HepG2 (cell line): ENCODE measurements around the gene PTPN20. TPM values are rescaled to one million over a fixed set of nuclear protein-coding genes. Genes with fewer than 3 reads are reported as not detected.

Experiments used
- ATAC-seq: fragments of 200-7000 bp; cut with Tn5 transposase; 3 replicates; pipeline ENCODE4 v1.9.1; 2020; ENCODE audit warnings: mild to moderate bottlenecking, moderate library complexity
- BruUV-seq: library from RNA; stranded (reverse); fragments of 400-500 nt; replicated peaks from 2 replicates; lab custom pipeline; 2021; lab: Mats Ljungman, UMichigan
- CTCF ChIA-PET: fragments of 300-600 bp; formaldehyde crosslinking; extraction: SDS; loops from one replicate; lab custom pipeline; 2021; ENCODE audit warnings: low total read pairs, inconsistent platforms, low intra/inter-chr PET ratio; lab: Yijun Ruan, JAX
- POLR2A ChIA-PET: fragments of 350-600 bp; sonication (Branson Sonifier 250); formaldehyde crosslinking; loops from one replicate; lab custom pipeline; 2020; ENCODE audit warnings: antibody characterized with exemption, inconsistent platforms; lab: Yijun Ruan, JAX
- DNase-seq: peaks from one replicate; pipeline ENCODE4 v3.0.0-alpha.2; 2015; ENCODE audit warnings: low spot score
- FAIRE-seq: peaks from 3 replicates; lab custom pipeline; 2011; peaks lifted over from hg19 to GRCh38; lab: Jason Lieb, UNC
- H2AFZ ChIP-seq: one replicate; pipeline ENCODE4 v1.6.1; 2011; ENCODE audit warnings: low read length, inconsistent platforms
- H3K27ac ChIP-seq: fragments of 300-600 bp; 3 replicates; pipeline ENCODE4 v1.8.0; 2011; ENCODE audit warnings: mixed run types, mild to moderate bottlenecking, mixed read lengths, low read length, inconsistent platforms; ENCODE audit not compliant: insufficient read depth; ENCODE audit errors: extremely low read length
- H3K27me3 ChIP-seq, 2 experiments: fragments of 200-600 bp in 1 of 2; 2 replicates in 1 of 2; 3 replicates in 1 of 2; pipeline versions ENCODE4 v1.6.0 to v1.8.0; 2011; ENCODE audit warnings: low read length in 2 of 2, mild to moderate bottlenecking in 2 of 2, moderate library complexity in 2 of 2, inconsistent platforms in 1 of 2; ENCODE audit not compliant: insufficient read depth in 2 of 2, control insufficient read depth in 1 of 2
- H3K36me3 ChIP-seq, 2 experiments: fragments of 200-600 bp in 1 of 2; replicated peaks in 1 of 2; 2 replicates in 1 of 2; 3 replicates in 1 of 2; pipeline versions ENCODE4 v1.5.1 to v1.8.0; 2011; ENCODE audit warnings: low read length in 2 of 2, inconsistent platforms in 1 of 2; ENCODE audit not compliant: insufficient read depth in 2 of 2, control insufficient read depth in 1 of 2
- H3K4me1 ChIP-seq: 2 replicates; pipeline ENCODE4 v1.5.1; 2012; ENCODE audit warnings: low read length, inconsistent platforms; ENCODE audit not compliant: insufficient read depth
- H3K4me2 ChIP-seq: 2 replicates; pipeline ENCODE4 v1.6.0; 2011; ENCODE audit warnings: low read depth, low read length, inconsistent platforms
- H3K4me3 ChIP-seq, 3 experiments: fragments of 200-600 bp in 1 of 3; sonication (generic), shearing (Covaris generic) in 1 of 3; replicated peaks in 1 of 3; 2 replicates each; pipeline ENCODE4 v1.5.1; 2011 to 2016; ENCODE audit warnings: low read length in 3 of 3, inconsistent platforms in 2 of 3, low read depth in 2 of 3, mild to moderate bottlenecking in 2 of 3, control low read depth in 1 of 3, mixed read lengths in 1 of 3; ENCODE audit not compliant: insufficient read depth in 1 of 3
- H3K79me2 ChIP-seq: one replicate; pipeline ENCODE4 v1.6.1; 2011; ENCODE audit warnings: low read length, inconsistent platforms; ENCODE audit not compliant: insufficient read depth
- H3K9ac ChIP-seq: 2 replicates; pipeline ENCODE4 v1.6.0; 2011; ENCODE audit warnings: mild to moderate bottlenecking, low read depth, low read length, inconsistent platforms; ENCODE audit not compliant: insufficient read depth
- H3K9me3 ChIP-seq: 2 replicates; pipeline ENCODE4 v1.5.1; 2012; ENCODE audit warnings: mild to moderate bottlenecking, low read length
- H4K20me1 ChIP-seq: 2 replicates; pipeline ENCODE4 v1.6.0; 2011; ENCODE audit warnings: inconsistent platforms, mild to moderate bottlenecking, low read length, moderate library complexity; ENCODE audit not compliant: insufficient read depth
- FIP1L1 ChIP-seq: fragments of 200-400 bp; formaldehyde crosslinking; IDR thresholded peaks from 2 replicates; pipeline ENCODE4 v1.6.1; 2018; ENCODE audit warnings: low read depth, mild to moderate bottlenecking, low read length, moderate library complexity, borderline replicate concordance; ENCODE audit not compliant: insufficient read depth
- KAT8 ChIP-seq: IDR thresholded peaks from 2 replicates; pipeline ENCODE4 v1.6.1; 2016; ENCODE audit warnings: missing genetic modification reagents, missing compliant biosample characterization
- MEF2D ChIP-seq: sonication (generic); formaldehyde crosslinking; IDR thresholded peaks from 2 replicates; pipeline ENCODE4 v1.5.1; 2020; ENCODE audit warnings: mild to moderate bottlenecking, missing genetic modification reagents
- NFYC ChIP-seq: IDR thresholded peaks from 2 replicates; pipeline ENCODE4 v1.6.1; 2016; ENCODE audit warnings: missing genetic modification reagents, missing compliant biosample characterization
- RORA ChIP-seq: sonication (generic); formaldehyde crosslinking; IDR thresholded peaks from 2 replicates; pipeline ENCODE4 v1.5.0; 2020; ENCODE audit warnings: mild to moderate bottlenecking, missing genetic modification reagents, moderate library complexity
- SNAPC2 ChIP-seq: sonication (generic); formaldehyde crosslinking; IDR thresholded peaks from 2 replicates; pipeline ENCODE4 v1.8.1; 2022; ENCODE audit warnings: mild to moderate bottlenecking, missing genetic modification reagents
- ZNF629 ChIP-seq: sonication (generic); formaldehyde crosslinking; conservative IDR thresholded peaks from 2 replicates; pipeline ENCODE4 v1.5.0; 2020; ENCODE audit warnings: missing genetic modification reagents
- ZSCAN20 ChIP-seq: sonication (generic); formaldehyde crosslinking; IDR thresholded peaks from 2 replicates; pipeline ENCODE4 v1.4.0; 2020; ENCODE audit warnings: missing genetic modification reagents, mild to moderate bottlenecking, borderline replicate concordance
- WGBS: methylation state at CpG from one replicate; pipeline ENCODE4 v1.1.6; 2017; ENCODE audit warnings: low lambda C conversion rate; 5-methylcytosine and 5-hydroxymethylcytosine counted together
- in situ Hi-C: cut with HindIII; loops from 2 replicates; pipeline ENCODE4 v1.10.0; 2017; ENCODE audit warnings: low pct_unique_long_range_greater_than_20kb; ENCODE audit not compliant: extremely low pct_ligation_motif_present
- intact Hi-C: fragments of 100-400 bp; cut with micrococcal nuclease; formaldehyde crosslinking; loops from one replicate; pipeline ENCODE4 v1.10.0; 2022; ENCODE audit not compliant: unreplicated experiment
- polyA plus RNA-seq, 8 experiments: library from polyadenylated mRNA; depleted of rRNA in 3 of 8; stranded (reverse) in 7 of 8; unstranded in 1 of 8; fragments of >200 nt; fragmentation: Illumina TruSeq in 4 of 8; extraction: Trizol in 4 of 8; gene quantifications; 2 replicates each; pipeline versions ENCODE4 v1.2.1 to v1.2.3, GENCODE V29; 2011 to 2016; ENCODE audit warnings: low read depth in 4 of 8, missing spikeins in 1 of 8, mixed read lengths in 1 of 8; ENCODE audit not compliant: insufficient read depth in 1 of 8
- total RNA-seq, 5 experiments: library from RNA; depleted of rRNA; stranded (reverse); fragments of >200 nt; fragmentation: Illumina TruSeq; extraction: Trizol; gene quantifications; 2 replicates each; pipeline ENCODE4 v1.2.3, GENCODE V29; 2016; ENCODE audit warnings: low read depth in 1 of 5
- TF ChIP-seq, protein P1 (sequence below): IDR thresholded peaks from 2 replicates; pipeline ENCODE4 v1.6.1; 2016; ENCODE audit warnings: low read depth, missing genetic modification reagents, missing compliant biosample characterization

Gene PTPN20
- total and polyA plus RNA-seq, 2 of the 13 experiments (the other 11 are each of a cell fraction or from before 2014, with no cell fraction given), result not detected

- TF ChIP-seq SNAPC2 (no peak), ZSCAN20 (CRISPR knock-in tag) (no peak)
These were observed 88.0 kb downstream of the PTPN20 start (continued) for GRCh38 chr10:46999217-46999616.

- Histone ChIP-seq H3K9ac (no peak overlapping the region), H2AFZ (no peak overlapping the region), H4K20me1 (no peaks in the 10 kb centered on the region), H3K79me2 (no peaks in the 10 kb centered on the region), H3K36me3 (no peaks in the 10 kb centered on the region), H3K27me3 (no peaks in the 10 kb centered on the region), H3K27ac (no peak overlapping the region), H3K4me3 (no peak overlapping the region), H3K4me2 (no peak overlapping the region), H3K9me3 (no peaks in the 10 kb centered on the region), H3K4me1 (no peaks in the 10 kb centered on the region)
- CTCF ChIA-PET, result no interaction called here
- no peak for FAIRE-seq
- WGBS, result 21% methylated on average over 2 of the region's 2 CpGs
- intact Hi-C loops, result no loop called here
- in situ Hi-C loops, result no loop called here
- ATAC-seq, result no peak
- DNase-seq, result no peak
- no TSS peak for BruUV-seq
- TF ChIP-seq, protein P1, sequence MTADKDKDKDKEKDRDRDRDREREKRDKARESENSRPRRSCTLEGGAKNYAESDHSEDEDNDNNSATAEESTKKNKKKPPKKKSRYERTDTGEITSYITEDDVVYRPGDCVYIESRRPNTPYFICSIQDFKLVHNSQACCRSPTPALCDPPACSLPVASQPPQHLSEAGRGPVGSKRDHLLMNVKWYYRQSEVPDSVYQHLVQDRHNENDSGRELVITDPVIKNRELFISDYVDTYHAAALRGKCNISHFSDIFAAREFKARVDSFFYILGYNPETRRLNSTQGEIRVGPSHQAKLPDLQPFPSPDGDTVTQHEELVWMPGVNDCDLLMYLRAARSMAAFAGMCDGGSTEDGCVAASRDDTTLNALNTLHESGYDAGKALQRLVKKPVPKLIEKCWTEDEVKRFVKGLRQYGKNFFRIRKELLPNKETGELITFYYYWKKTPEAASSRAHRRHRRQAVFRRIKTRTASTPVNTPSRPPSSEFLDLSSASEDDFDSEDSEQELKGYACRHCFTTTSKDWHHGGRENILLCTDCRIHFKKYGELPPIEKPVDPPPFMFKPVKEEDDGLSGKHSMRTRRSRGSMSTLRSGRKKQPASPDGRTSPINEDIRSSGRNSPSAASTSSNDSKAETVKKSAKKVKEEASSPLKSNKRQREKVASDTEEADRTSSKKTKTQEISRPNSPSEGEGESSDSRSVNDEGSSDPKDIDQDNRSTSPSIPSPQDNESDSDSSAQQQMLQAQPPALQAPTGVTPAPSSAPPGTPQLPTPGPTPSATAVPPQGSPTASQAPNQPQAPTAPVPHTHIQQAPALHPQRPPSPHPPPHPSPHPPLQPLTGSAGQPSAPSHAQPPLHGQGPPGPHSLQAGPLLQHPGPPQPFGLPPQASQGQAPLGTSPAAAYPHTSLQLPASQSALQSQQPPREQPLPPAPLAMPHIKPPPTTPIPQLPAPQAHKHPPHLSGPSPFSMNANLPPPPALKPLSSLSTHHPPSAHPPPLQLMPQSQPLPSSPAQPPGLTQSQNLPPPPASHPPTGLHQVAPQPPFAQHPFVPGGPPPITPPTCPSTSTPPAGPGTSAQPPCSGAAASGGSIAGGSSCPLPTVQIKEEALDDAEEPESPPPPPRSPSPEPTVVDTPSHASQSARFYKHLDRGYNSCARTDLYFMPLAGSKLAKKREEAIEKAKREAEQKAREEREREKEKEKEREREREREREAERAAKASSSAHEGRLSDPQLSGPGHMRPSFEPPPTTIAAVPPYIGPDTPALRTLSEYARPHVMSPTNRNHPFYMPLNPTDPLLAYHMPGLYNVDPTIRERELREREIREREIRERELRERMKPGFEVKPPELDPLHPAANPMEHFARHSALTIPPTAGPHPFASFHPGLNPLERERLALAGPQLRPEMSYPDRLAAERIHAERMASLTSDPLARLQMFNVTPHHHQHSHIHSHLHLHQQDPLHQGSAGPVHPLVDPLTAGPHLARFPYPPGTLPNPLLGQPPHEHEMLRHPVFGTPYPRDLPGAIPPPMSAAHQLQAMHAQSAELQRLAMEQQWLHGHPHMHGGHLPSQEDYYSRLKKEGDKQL (CRISPR knock-in tag), result no peak
- TF ChIP-seq RORA (CRISPR knock-in tag), result no peak
- TF ChIP-seq FIP1L1, result no peak
- no peak for TF ChIP-seq MEF2D (CRISPR knock-in tag)
- TF ChIP-seq NFYC (CRISPR knock-in tag), result no peak
- TF ChIP-seq ZNF629 (CRISPR knock-in tag), result no peak
- no peak for TF ChIP-seq KAT8 (CRISPR knock-in tag)
- POLR2A ChIA-PET, result no interaction called here
These were observed 97.5 kb downstream of the PTPN20 start for GRCh38 chr10:47008769-47009168.
